PFSK-1 (cell line): ENCODE measurements around the gene ABI1.

Source experiments
- FOXP2 ChIP-seq: optimal IDR thresholded peaks from 2 replicates; pipeline ENCODE3; 2011; ENCODE audit warnings: borderline replicate concordance, control low read depth, inconsistent platforms; ENCODE audit not compliant: insufficient read depth; ENCODE audit errors: extremely low read length, extremely low read depth
- POLR2AphosphoS5 ChIP-seq: IDR thresholded peaks from 2 replicates; pipeline ENCODE4 v1.6.1; 2012; ENCODE audit warnings: low read depth, mild to moderate bottlenecking, control low read depth, low read length, moderate library complexity
- REST ChIP-seq, 2 experiments: IDR thresholded peaks; 2 replicates each; pipeline versions ENCODE4 v1.6.1 to v1.8.0; 2011 to 2012; ENCODE audit warnings: low read depth in 2 of 2, low read length in 2 of 2, control low read depth in 1 of 2, inconsistent platforms in 1 of 2, mild to moderate bottlenecking in 1 of 2, moderate library complexity in 1 of 2; ENCODE audit not compliant: insufficient read depth in 1 of 2
- SIN3A ChIP-seq: IDR thresholded peaks from 2 replicates; pipeline ENCODE4 v1.6.1; 2012; ENCODE audit warnings: mild to moderate bottlenecking, low read length, moderate library complexity, borderline replicate concordance; ENCODE audit not compliant: insufficient read depth
- TAF1 ChIP-seq: IDR thresholded peaks from 2 replicates; pipeline ENCODE4 v1.6.1; 2012; ENCODE audit warnings: low read length, control low read depth, borderline replicate concordance; ENCODE audit not compliant: insufficient read depth

Gene ABI1

GRCh38 chr10:26857991-26858706 lies 2.6 kb downstream of the ABI1 start:
- no peak for TF ChIP-seq SIN3A
- TF ChIP-seq TAF1 = no peak
- TF ChIP-seq REST (IDR thresholded peaks at IDR 0.05; ENCODE audit: insufficient read depth in 1 of 2, low read depth in 2 of 2, low read length in 2 of 2) = no peak
- no peak for TF ChIP-seq FOXP2
- TF ChIP-seq POLR2AphosphoS5 = no peak

- TF ChIP-seq TAF1 (no peak), SIN3A (no peak), POLR2AphosphoS5 (no peak), FOXP2 (no peak), REST (IDR thresholded peaks at IDR 0.05; ENCODE audit: insufficient read depth in 1 of 2, low read depth in 2 of 2, low read length in 2 of 2) (no peak)
These were observed 5.6 kb downstream of the ABI1 start for GRCh38 chr10:26855186-26855585.

GRCh38 chr10:26854524-26854923 lies 6.2 kb downstream of the ABI1 start:
- TF ChIP-seq SIN3A = no peak
- no peak for TF ChIP-seq REST (IDR thresholded peaks at IDR 0.05; ENCODE audit: insufficient read depth in 1 of 2, low read depth in 2 of 2, low read length in 2 of 2)
- no peak for TF ChIP-seq FOXP2
- no peak for TF ChIP-seq TAF1
- no peak for TF ChIP-seq POLR2AphosphoS5

- TF ChIP-seq REST (IDR thresholded peaks at IDR 0.05; ENCODE audit: insufficient read depth in 1 of 2, low read depth in 2 of 2, low read length in 2 of 2) (no peak), TAF1 (no peak), SIN3A (no peak), POLR2AphosphoS5 (no peak), FOXP2 (no peak)
These were observed 16.3 kb downstream of the ABI1 start for GRCh38 chr10:26844396-26844975.
